GM18858 (cell line): ENCODE results near the gene HTR2A.
"Not testable (repeated sequence)": the region's sequence is repeated elsewhere in the genome, so short reads cannot be mapped to it uniquely, and the experiment has no call there.

ENCODE experiments used
- ATAC-seq: cut with Tn5 transposase; IDR thresholded peaks from one replicate; pipeline ENCODE4 v1.9.1; 2021; ENCODE audit not compliant: unreplicated experiment

HTR2A gene

DNA sequence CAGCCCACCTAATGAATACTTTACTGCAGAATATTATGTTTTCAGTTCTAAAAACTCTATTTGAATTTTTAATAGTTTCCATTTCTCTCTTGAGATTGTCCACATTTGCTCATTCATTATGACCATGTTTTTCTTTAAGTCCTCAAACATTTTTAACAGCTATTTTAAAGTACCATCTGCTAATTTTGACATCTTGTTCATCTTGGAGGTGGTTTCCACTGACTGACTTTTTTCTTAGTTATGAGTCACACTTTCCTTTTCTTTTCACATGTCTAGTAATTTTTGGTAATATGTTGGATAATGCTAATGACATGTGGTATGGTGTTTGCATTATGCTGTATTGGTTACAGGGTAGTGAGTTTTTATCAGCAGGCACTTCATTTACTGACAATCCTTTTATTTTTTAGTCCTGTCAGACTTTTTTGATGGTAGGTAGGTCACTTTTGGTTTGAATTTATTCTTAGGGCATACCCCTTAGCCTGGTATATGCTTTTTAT, 84.5 kb downstream of the HTR2A start:
- ATAC-seq = no peak

DNA sequence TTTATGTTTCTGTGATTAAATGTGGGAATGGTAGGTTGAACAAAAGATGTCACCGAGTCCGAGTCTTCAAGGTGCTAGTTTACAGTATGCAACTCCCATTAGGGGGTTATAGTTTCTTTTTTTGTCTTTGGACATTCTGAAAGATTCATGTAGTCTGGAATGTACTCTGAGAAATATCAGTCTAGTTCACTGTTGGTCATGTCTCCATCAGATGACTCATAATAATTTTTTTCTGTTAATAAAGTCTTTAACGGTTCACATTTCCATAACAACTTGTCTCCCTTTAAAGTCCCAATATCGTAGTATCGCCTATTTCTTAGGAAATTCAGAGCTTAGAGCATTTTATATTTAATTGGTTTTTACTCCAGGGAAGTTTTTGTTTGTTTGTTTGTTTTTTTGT, 86.4 kb downstream of the HTR2A start:
- ATAC-seq = no peak

DNA sequence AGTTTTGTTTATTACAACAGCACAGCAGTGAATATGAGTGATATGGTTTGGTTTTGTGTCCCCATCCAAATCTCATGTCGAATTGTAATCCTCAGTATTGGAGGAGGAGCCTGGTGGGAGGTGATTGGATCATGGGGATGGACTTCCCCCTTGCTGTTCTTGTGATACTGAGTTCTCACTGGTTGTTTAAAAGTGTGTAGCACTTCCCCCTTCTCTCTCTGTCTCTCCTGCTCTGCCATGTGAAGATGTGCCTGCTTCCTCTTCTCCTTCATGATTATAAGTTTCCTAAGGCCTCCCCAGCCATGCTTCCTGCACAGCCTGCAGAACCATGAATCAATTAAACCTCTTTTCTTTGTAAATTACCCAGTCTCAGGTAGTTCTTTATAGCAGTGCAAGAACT, 91.9 kb downstream of the HTR2A start:
- ATAC-seq = not testable (repeated sequence)

DNA sequence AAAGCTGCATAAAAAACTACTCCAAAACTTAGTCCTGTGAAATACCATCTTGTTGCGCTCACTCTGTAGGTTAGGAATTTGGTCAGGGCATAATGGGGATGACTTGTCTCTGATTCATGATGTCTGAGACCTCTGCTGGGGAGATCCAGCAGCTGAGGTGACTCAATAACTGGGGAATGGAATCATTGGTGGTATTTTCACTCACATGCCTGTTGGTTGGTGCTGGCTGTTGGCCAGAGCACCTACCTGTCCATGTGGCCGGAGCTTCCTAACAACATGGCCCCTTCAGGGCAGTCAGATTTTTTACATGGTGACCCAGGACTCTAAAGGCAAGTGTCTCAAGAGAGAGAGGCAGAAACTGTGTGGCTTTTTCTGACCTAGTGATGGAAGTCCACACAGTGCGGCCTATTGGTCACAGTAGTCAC, 92.5 kb downstream of the HTR2A start:
- ATAC-seq = no peak

DNA sequence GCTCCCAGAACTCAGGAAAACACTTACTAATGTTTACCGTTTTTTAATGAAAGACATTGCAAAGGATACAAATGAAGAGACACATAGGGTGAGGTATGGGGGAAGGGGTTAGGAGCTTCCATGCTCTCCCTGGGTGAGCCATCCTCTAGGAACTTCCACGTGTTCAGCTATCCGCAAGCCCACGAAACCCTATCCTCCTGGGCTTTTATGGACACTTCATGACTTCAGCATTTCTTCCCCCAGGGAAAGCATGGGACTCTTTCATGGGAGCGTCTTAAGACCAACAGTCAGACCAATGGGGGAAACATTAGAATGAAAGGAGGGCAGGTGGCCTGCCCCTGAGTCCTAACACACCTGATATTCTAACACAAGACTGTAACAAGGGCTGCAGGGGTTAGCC, 93.3 kb downstream of the HTR2A start:
- ATAC-seq = no peak

DNA sequence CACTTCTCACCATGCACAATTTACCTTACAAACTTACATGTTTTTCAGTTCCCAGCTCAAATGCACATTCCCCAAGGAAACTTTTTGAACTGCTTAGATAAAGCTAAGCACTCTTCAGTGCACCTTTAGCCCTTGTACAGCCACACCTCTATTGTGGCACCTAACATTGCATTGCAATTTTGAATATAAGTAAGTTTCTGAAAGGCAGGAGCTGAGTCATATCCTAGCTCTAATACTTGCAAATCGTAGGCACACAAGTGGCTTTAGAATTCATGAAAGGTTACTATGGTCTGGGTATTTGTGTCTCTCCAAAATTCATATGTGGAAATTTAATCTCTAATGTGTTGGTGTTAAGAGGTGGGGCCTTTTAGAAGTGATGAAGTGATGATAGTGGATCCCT, 95.0 kb downstream of the HTR2A start:
- no peak for ATAC-seq

DNA sequence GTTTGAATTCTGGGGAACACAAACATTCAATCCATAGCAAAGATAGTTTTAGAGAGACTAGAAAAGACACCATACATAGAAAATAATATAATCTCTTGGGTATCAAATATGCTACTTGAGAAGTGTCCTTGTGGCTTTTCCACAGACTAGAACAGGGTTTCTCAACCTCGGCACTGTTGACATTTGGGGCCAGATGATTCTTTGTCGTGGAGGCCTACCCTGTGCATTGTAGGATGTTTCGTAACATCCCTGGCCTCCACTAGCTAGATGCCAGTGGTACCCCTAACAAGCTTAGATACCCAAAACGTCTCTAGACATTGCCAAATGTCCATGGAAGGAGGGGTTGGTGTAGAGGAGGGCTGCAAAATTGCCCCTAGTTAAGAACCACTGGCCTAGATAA, 97.7 kb downstream of the HTR2A start:
- no peak for ATAC-seq

DNA sequence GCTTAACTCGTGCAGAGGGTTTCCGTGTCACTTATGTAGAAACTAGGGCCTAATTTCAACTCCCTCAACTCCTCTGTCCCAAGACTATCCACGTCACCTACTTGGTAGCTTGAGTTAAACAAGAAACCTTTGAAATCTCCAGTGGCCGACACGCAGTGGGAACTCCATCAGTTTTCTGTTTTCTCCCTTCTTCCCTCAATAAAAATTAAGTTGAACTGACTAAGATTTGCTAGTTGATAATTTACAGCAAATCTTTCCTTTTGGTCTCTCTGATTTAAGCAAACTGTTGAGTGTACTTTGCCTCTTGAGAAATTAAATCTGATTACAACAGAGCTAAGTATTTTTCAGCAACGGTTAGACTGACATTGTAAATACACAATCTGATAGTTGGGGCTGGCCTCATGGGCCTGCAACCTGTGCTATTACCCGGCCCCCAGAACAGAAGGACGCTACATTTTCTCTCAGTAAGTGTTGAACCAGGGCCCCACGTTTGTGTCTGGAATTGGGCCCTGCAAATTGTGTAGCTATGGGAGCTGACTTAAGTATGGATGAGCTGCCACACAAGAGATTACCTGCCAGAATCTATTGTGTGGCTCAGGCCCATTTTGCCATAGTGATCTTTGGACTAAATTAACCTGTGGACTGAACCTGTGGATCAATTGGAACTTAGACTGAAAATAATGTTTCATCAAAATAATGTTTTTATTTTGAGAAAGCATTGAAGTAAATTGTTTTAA, 99.2 kb downstream of the HTR2A start:
- no peak for ATAC-seq

DNA sequence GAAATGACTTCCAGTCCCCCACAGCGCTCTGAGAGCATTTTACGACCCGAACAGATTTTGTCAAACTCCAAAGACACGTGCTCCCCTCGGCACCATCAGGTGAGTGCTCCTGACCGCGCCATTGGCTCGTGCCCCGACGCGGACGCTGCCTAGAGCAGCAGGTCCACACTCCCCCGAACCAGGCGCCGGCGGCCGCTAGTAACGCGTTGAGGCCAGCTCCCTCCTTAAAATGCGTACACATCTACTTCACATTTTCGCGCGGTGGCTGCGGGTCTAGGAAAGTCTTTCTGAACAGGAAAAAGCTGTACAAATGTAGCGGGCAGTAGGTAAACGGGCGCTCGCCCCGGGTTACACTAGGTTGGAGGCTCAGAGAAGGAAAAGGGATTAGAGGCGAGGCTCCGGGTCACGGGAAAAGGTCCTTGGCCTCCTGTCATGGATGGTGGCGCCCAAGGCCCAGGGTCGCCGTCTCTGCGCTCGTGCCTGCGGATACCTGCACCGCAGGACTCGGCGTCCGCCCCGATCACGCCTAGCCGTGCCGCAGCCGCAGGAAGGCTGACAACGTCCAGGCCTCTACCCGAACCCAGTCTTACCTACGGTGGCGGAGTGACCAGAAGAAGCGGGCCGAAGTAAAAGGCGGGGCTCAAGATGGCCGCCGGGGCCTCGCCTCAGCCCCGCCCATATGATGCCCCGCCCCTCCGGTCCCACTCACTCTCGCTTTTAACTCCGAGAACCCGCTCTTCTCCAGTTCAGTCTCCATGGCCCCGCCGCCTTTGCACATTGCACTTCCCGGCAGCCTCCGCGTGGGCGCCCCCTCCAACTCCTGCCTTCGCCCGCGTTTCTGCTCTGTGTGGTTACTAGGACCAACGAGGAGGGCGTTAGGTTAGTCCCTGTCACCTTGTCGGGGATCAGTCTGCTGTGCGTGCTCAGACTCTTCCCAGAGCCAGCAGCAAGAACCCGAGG, 100.1 kb downstream of the HTR2A start, which contains the start of gene ESD:
ESD (minus strand) TSS at position 647 of the 960 bp plus-strand sequence. CDS start 5,748 bp downstream, outside the sequence.
- peak; percentile 87 for ATAC-seq

DNA sequence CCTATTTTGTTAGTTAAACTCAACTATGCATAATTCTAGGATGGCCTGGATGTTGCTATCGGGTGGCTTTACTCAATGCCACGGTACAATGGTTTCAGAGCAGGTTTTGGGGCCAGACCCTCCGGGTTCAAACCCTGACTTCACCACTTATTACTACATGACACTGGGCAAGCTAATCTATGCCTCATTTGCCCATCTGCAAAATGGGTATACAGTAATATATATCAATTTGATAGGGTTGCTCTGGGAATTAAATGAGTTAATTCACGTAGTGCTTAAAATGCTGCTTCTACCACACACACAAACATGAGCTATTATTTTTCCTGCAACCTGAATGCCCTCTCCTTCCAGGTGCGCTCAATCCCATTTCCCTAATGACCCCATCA, 100.7 kb downstream of the HTR2A start:
- ATAC-seq = no peak

DNA sequence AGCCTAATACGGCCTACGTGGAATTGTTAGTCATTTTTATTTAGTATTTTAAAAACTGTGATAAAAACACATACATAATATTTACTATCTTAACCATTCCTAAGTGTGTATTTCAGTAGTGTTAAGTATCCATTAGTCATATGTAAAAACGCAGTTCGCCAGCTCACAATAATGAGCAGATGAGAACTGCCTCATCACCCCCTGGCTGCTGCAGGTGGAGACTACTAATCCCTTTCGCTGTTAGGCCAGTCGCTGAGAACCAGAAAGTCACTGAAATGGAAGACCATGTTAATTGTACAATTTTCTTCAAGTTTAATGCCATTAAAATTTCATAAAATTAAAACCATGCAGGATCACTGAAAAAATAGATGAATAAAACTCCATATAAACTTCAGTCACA, 101.5 kb downstream of the HTR2A start:
- ATAC-seq = no peak

DNA sequence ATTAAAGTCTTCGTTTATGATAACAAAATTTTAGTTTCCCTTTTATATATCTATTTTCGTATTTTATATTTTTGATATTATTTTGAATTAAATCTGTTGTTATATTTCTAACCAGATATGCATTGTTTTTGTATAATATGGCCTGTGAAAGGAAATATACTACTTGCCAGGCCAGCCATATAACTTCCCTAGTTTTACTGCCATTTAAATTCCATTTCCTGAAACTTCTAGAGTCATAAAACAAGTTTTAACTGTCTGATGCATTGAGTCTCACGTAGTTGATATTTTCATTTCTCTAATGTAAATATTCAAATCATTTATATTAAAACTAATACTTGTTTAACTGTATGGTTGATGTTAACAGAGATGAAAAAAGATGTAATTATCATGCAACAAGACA, 113.3 kb downstream of the HTR2A start:
- ATAC-seq = no peak

DNA sequence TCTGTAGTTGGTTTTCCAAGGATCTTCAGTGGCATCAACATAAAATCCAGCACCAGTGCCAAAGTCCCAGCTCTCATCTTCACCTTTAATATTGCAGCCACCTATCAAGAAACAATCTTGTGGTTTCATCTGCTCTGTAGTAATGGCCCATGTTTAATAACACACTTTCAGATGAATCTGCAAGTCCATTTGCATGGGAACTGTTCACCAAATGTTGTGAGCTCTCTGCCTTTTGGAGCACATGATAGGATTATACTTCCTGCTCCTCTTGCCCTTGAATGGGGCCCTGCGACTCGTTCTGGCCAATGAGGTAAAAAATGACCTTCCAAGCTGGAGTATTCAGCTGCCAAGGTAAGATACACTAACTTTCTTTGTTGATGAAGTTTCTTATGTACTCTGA, 114.2 kb downstream of the HTR2A start:
- no peak for ATAC-seq

DNA sequence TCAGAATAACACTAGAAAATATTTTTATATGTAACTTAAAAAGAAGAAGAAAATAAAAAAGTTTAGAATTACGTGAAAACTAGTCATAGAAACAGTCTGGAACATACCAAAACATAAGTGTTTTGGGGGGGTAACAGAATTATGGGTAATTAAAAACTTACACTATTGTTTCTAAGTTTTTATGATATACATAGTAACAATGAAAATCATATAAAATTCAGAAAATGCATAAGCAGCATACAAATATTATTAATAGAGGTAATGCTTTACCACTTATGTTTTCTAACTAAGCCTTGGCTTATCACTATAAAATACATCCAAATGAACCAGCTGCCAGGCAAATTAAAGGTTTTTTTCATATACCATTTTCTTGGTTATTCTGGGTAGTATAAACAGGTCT, 114.8 kb downstream of the HTR2A start:
- ATAC-seq = no peak
